Prostate gland (tissue), 2 donors: Measurements from ENCODE around the gene ZNF165.

ENCODE experiments used
- POLR2A ChIP-seq: fragments of 450-650 bp; IDR thresholded peaks from one replicate; pipeline ENCODE4 v1.6.1; 2016; ENCODE audit warnings: antibody characterized with exemption, mild to moderate bottlenecking
- TF ChIP-seq, protein P1 (sequence below), 4 experiments: fragments of 200-600 bp in 2 of 4; fragments of 450-650 bp in 2 of 4; sonication (generic) in 2 of 4; IDR thresholded peaks; 1 replicate in 3 of 4; 2 replicates in 1 of 4; pipeline ENCODE4 v1.5.1; 2016 to 2019; ENCODE audit warnings: antibody characterized with exemption in 4 of 4, mild to moderate bottlenecking in 2 of 4, moderate library complexity in 2 of 4

DNA sequence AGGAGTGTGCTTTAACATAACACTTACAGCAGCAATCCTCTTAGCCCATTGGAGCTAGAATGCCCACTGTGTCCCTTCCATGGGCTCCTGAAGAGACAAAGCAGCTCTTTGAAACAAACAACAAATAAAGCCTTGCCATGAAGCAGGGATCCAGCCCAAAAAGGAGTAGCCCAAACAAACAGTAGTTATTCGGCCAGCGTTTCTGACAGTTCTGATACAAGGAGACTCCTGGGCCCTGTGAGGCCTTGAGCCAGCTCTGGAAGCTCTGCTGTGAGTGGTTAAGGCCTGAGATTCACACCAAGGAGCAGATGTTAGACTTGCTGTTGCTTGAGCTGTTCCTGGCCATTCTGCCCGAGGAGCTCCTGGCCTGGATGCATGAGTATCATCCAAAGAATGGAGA lies 27.1 kb downstream of the ZNF165 start:
- TF ChIP-seq, protein P1, sequence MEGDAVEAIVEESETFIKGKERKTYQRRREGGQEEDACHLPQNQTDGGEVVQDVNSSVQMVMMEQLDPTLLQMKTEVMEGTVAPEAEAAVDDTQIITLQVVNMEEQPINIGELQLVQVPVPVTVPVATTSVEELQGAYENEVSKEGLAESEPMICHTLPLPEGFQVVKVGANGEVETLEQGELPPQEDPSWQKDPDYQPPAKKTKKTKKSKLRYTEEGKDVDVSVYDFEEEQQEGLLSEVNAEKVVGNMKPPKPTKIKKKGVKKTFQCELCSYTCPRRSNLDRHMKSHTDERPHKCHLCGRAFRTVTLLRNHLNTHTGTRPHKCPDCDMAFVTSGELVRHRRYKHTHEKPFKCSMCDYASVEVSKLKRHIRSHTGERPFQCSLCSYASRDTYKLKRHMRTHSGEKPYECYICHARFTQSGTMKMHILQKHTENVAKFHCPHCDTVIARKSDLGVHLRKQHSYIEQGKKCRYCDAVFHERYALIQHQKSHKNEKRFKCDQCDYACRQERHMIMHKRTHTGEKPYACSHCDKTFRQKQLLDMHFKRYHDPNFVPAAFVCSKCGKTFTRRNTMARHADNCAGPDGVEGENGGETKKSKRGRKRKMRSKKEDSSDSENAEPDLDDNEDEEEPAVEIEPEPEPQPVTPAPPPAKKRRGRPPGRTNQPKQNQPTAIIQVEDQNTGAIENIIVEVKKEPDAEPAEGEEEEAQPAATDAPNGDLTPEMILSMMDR (IDR thresholded peaks at IDR 0.05) = no peak
- TF ChIP-seq POLR2A = no peak
